ENCODE measurements around the gene CSGALNACT2. TPM values are rescaled to one million over a fixed set of nuclear protein-coding genes. Genes with fewer than 3 reads are reported as not detected.

The CSGALNACT2 gene
- total RNA-seq, 1 experiment from 2014 or later, result 8.9 TPM

DNA sequence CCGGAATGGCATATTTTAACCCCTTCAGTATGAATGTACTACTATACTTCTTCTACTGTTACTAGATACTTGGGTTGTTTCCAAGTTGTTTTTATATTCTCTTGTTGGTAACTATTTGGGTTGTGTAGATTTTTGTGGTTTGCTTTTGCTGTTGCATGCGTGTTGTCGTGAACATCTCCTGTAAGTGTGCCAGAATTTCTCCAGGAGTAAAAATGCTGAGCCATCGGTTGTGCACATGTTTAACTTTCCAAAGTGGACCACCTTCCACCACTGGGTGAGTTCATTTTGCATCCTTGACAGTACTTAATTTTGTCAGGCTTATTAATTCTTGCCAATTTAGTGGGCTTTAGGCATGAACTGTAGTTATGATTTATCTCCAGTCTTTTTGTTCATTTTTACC is 47.9 kb downstream of the CSGALNACT2 start:
- Histone ChIP-seq H2BK20ac (ENCODE audit: low read depth, low read length, poor library complexity, severe bottlenecking) (no peak overlapping the region), H4K5ac (ENCODE audit: insufficient read length, low read depth, low read length) (no peak overlapping the region), H3K4me1 (ENCODE audit: insufficient read depth, low read length) (no peaks in the 10 kb centered on the region), H4K91ac (ENCODE audit: insufficient read length, low read depth, low read length) (no peak overlapping the region), H2BK120ac (ENCODE audit: low read depth, low read length, poor library complexity, severe bottlenecking) (no peak overlapping the region), H3K9me3 (ENCODE audit: control insufficient read depth, low read depth, low read length) (no peaks in the 10 kb centered on the region), H2BK15ac (ENCODE audit: low read depth, low read length) (no peak overlapping the region), H4K20me1 (ENCODE audit: control insufficient read depth, insufficient read depth, insufficient read length) (no peaks in the 10 kb centered on the region), H3T11ph (ENCODE audit: low read length) (no peak overlapping the region), H4K8ac (replicated peaks; ENCODE audit: insufficient read length, low read depth, low read length) (no peak overlapping the region), H2BK12ac (ENCODE audit: insufficient read length, low read depth, low read length) (no peak overlapping the region), H3K27me3 (ENCODE audit: insufficient read depth, low read length) (no peaks in the 10 kb centered on the region), H3K23ac (ENCODE audit: insufficient read length, low read depth, low read length) (no peak overlapping the region), H3K56ac (ENCODE audit: insufficient read length, low read depth, low read length) (no peak overlapping the region), H3K18ac (ENCODE audit: insufficient read length, low read depth, low read length) (no peak overlapping the region), H3K23me2 (ENCODE audit: insufficient read length, low read depth, low read length, poor library complexity, severe bottlenecking) (no peaks in the 10 kb centered on the region), H2AK5ac (ENCODE audit: insufficient read length, low read length) (no peak overlapping the region), H3K14ac (ENCODE audit: insufficient read depth, low read length) (no peak overlapping the region), H3K79me1 (ENCODE audit: insufficient read depth, low read depth, low read length, poor library complexity, severe bottlenecking) (no peaks in the 10 kb centered on the region), H3K79me2 (ENCODE audit: insufficient read depth, low read length) (no peaks in the 10 kb centered on the region), H3K27ac (ENCODE audit: insufficient read length, low read depth, low read length) (no peak overlapping the region), H3K4ac (ENCODE audit: low read depth, low read length) (no peak overlapping the region), H2BK5ac (ENCODE audit: insufficient read length, low read length) (no peak overlapping the region), H3K4me2 (ENCODE audit: insufficient read depth, insufficient read length, low read length) (no peak overlapping the region), H2AFZ (ENCODE audit: low read length) (no peak overlapping the region), H3K9ac (ENCODE audit: extremely low read depth, insufficient read length, low read length) (no peak overlapping the region)
- Mint-ChIP-seq H3K9me3 (no peaks in the 10 kb centered on the region), H3K27me3 (ENCODE audit: low read depth) (no peaks in the 10 kb centered on the region), H3K4me1 (no peaks in the 10 kb centered on the region; a peak in 1 of 4 replicates), H3K4me3 (no peak overlapping the region), H3K36me3 (ENCODE audit: insufficient read depth in 1 of 3, low read depth in 3 of 3) (peaks cover 18 to 26% (median 19%) of the 10 kb centered on the region in 3 experiments; a peak in 6 of 7 replicates), H3K27ac (no peak overlapping the region)
- no peak for DNase-seq
- no CpG with 5 or more reads among the region's 4 CpGs for WGBS (ENCODE audit: extremely low coverage, insufficient read length, low lambda C conversion rate)
- TF ChIP-seq, protein P1, sequence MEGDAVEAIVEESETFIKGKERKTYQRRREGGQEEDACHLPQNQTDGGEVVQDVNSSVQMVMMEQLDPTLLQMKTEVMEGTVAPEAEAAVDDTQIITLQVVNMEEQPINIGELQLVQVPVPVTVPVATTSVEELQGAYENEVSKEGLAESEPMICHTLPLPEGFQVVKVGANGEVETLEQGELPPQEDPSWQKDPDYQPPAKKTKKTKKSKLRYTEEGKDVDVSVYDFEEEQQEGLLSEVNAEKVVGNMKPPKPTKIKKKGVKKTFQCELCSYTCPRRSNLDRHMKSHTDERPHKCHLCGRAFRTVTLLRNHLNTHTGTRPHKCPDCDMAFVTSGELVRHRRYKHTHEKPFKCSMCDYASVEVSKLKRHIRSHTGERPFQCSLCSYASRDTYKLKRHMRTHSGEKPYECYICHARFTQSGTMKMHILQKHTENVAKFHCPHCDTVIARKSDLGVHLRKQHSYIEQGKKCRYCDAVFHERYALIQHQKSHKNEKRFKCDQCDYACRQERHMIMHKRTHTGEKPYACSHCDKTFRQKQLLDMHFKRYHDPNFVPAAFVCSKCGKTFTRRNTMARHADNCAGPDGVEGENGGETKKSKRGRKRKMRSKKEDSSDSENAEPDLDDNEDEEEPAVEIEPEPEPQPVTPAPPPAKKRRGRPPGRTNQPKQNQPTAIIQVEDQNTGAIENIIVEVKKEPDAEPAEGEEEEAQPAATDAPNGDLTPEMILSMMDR (conservative IDR thresholded peaks at IDR 0.05), result no peak
